ENCODE data around the gene TNIP2. TPM values are rescaled to one million over a fixed set of nuclear protein-coding genes. Genes with fewer than 3 reads are reported as not detected.
A peak's percentile ranks its signal among the peaks of the same experiment; 100 is the strongest.

TNIP2 gene
- total RNA-seq, 1 donor from 2014 or later, result 33.7 TPM

GRCh38 chr4:2795300-2795892 lies 39.3 kb upstream of the TNIP2 start:
- no peaks in the 10 kb centered on the region for H4K20me1 ChIP-seq (ENCODE audit: insufficient read depth, low read length)
- no peak for DNase-seq (ENCODE audit: low read depth)
- H3K4me3 ChIP-seq (ENCODE audit: insufficient read depth, low read depth, low read length), result no peak overlapping the region
- peaks cover 38% of the 10 kb centered on the region for H3K4me1 ChIP-seq (ENCODE audit: insufficient read depth, low read length)
- TF ChIP-seq EZH2 (IDR thresholded peaks at IDR 0.05; ENCODE audit: insufficient read depth, low read length) (no peak), CTCF (IDR thresholded peaks at IDR 0.05; ENCODE audit: insufficient read depth, low read depth, low read length) (no peak)
- Mint-ChIP-seq H3K36me3 (ENCODE audit: low read depth, unreplicated experiment) (no peaks in the 10 kb centered on the region), H3K4me3 (ENCODE audit: unreplicated experiment) (peak overlapping the region; percentile 54), H3K4me1 (ENCODE audit: low read depth, unreplicated experiment) (peaks cover 9% of the 10 kb centered on the region), H3K27ac (ENCODE audit: unreplicated experiment) (no peak overlapping the region), H3K27me3 (ENCODE audit: low read depth, unreplicated experiment) (no peaks in the 10 kb centered on the region), H3K9me3 (ENCODE audit: unreplicated experiment) (no peaks in the 10 kb centered on the region)
- H3K27ac ChIP-seq (ENCODE audit: low read depth, low read length), result no peak overlapping the region
- peak overlapping the region; percentile 82 for H3K4me2 ChIP-seq (ENCODE audit: low read length)
- no peaks in the 10 kb centered on the region for H3K9me3 ChIP-seq (ENCODE audit: insufficient read depth, low read depth, low read length)
- H3K9ac ChIP-seq (ENCODE audit: low read length), result peak overlapping the region; percentile 63
- peaks cover 48% of the 10 kb centered on the region for H3K79me2 ChIP-seq (ENCODE audit: insufficient read depth, low read length)
- H2AFZ ChIP-seq (ENCODE audit: low read depth, low read length), result no peak overlapping the region
- H3K27me3 ChIP-seq (ENCODE audit: insufficient read depth, low read length), result no peaks in the 10 kb centered on the region
- no peak for FAIRE-seq
- H3K36me3 ChIP-seq (ENCODE audit: insufficient read depth, low read length), result no peaks in the 10 kb centered on the region

- DNase-seq (ENCODE audit: low read depth), result peak; percentile 72
- Histone ChIP-seq H3K9me3 (ENCODE audit: insufficient read depth, low read depth, low read length) (no peaks in the 10 kb centered on the region), H3K4me1 (ENCODE audit: insufficient read depth, low read length) (peaks cover 34% of the 10 kb centered on the region), H3K27ac (ENCODE audit: low read depth, low read length) (peak overlapping the region; percentile 41), H4K20me1 (ENCODE audit: insufficient read depth, low read length) (no peaks in the 10 kb centered on the region), H3K4me2 (ENCODE audit: low read length) (peak overlapping the region; percentile 82), H3K9ac (ENCODE audit: low read length) (peak overlapping the region; percentile 63), H2AFZ (ENCODE audit: low read depth, low read length) (peak overlapping the region; percentile 62), H3K36me3 (ENCODE audit: insufficient read depth, low read length) (no peaks in the 10 kb centered on the region), H3K4me3 (ENCODE audit: insufficient read depth, low read depth, low read length) (no peak overlapping the region), H3K27me3 (ENCODE audit: insufficient read depth, low read length) (no peaks in the 10 kb centered on the region), H3K79me2 (ENCODE audit: insufficient read depth, low read length) (peaks cover 41% of the 10 kb centered on the region)
- no peak for FAIRE-seq
- H3K4me3 Mint-ChIP-seq (ENCODE audit: unreplicated experiment), result peak overlapping the region; percentile 86
- peaks cover 9% of the 10 kb centered on the region for H3K4me1 Mint-ChIP-seq (ENCODE audit: low read depth, unreplicated experiment)
- H3K27me3 Mint-ChIP-seq (ENCODE audit: low read depth, unreplicated experiment), result no peaks in the 10 kb centered on the region
- H3K9me3 Mint-ChIP-seq (ENCODE audit: unreplicated experiment), result no peaks in the 10 kb centered on the region
- H3K27ac Mint-ChIP-seq (ENCODE audit: unreplicated experiment), result peak overlapping the region; percentile 18
- TF ChIP-seq CTCF (IDR thresholded peaks at IDR 0.05; ENCODE audit: insufficient read depth, low read depth, low read length), result no peak
- no peak for TF ChIP-seq EZH2 (IDR thresholded peaks at IDR 0.05; ENCODE audit: insufficient read depth, low read length)
- H3K36me3 Mint-ChIP-seq (ENCODE audit: low read depth, unreplicated experiment), result no peaks in the 10 kb centered on the region
These were observed 38.6 kb upstream of the TNIP2 start for GRCh38 chr4:2794486-2795299.
